Astrocyte of the cerebellum (primary cell): ENCODE data around the gene MDP1.

Source experiments
- DNase-seq: peaks from one replicate; pipeline ENCODE4 v3.0.0-alpha.2; 2011; ENCODE audit warnings: low read depth
- H3K4me3 ChIP-seq: 2 replicates; pipeline ENCODE4 v1.5.1; 2011; ENCODE audit warnings: mild to moderate bottlenecking, low read depth, low read length, moderate library complexity
- in situ Hi-C: cut with HindIII; loops from 2 replicates; pipeline ENCODE4 v1.10.0; 2017; ENCODE audit warnings: low sequenced_read_pairs
- TF ChIP-seq, protein P1 (sequence below): IDR thresholded peaks from 2 replicates; pipeline ENCODE4 v1.5.1; 2012; ENCODE audit warnings: low read length, low read depth, moderate library complexity, mild to moderate bottlenecking; ENCODE audit errors: missing control alignments

The MDP1 gene

DNA sequence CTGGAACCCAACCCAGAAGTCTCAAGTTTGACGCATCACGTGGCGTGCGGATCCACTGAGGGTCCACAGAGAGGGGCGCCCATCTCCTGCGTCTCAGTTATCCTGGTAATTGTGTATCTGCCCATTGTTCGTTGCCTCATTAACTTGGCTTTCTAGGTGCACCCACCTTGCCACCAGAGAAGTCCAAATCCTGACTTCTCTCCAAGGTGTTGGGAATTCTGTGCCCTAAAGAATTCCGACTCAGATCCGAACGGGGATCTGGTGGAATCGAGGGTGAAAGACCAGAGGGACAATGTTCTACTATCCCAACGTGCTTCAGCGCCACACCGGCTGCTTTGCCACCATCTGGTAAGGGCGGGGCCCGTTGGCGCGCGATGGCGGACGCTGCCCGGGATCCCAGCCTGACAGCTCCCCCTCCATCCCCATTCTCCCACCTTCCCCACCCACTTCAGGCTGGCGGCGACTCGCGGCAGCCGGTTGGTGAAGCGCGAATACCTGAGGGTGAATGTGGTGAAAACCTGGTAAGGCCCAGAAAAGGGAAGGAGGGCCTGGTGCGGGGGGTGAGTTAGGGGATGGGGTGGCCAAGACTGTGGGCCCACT lies 43.5 kb downstream of the MDP1 start:
- DNase-seq = no peak
- peak overlapping the region; percentile 51 for H3K4me3 ChIP-seq
- TF ChIP-seq, protein P1, sequence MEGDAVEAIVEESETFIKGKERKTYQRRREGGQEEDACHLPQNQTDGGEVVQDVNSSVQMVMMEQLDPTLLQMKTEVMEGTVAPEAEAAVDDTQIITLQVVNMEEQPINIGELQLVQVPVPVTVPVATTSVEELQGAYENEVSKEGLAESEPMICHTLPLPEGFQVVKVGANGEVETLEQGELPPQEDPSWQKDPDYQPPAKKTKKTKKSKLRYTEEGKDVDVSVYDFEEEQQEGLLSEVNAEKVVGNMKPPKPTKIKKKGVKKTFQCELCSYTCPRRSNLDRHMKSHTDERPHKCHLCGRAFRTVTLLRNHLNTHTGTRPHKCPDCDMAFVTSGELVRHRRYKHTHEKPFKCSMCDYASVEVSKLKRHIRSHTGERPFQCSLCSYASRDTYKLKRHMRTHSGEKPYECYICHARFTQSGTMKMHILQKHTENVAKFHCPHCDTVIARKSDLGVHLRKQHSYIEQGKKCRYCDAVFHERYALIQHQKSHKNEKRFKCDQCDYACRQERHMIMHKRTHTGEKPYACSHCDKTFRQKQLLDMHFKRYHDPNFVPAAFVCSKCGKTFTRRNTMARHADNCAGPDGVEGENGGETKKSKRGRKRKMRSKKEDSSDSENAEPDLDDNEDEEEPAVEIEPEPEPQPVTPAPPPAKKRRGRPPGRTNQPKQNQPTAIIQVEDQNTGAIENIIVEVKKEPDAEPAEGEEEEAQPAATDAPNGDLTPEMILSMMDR = no peak
- in situ Hi-C loops = no loop called here

DNA sequence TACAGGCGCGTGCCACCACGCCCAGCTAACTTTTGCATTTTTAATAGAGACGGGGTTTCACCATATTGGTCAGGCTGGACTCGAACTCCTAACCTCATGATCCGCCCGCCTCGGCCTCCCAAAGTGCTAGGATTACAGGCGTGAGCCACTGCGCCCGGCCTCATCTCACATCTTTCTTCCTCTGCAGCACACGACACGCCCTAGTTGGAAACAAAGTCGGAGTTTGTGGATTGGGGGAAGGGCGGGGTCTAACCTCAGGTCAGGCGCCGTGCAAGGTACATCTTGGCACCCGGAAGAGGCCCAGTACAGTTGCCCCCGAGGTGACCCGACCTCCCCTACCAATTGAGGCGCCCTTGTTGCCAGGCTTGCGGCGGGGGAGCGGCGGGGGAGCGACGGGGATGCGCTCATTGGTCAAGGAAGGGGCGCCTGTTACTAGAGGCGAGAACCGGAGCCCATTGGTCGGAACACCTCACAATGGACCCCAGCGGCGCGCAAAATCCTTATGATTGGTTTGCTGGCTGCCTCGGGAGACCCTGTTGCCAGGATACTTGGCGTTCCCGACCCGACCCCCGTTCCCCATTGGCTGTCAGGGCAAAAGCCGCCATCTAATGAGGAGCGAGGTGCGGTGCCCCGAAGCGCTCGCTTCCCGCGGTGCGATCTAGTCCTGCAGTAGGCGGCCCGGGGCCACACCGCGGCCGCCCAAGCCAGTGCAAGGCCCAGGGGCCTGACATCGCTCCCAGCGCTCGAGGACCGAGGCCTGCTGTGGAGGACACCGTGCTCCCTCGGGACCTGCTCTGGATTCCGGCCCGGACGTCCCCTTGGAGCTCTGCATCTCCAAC lies 44.2 kb downstream of the MDP1 start, which contains the start of gene REC8:
REC8 (plus strand) TSS at position 659 of the 839 bp plus-strand sequence. CDS start 473 bp downstream, outside the sequence.
- peak; percentile 89 for DNase-seq
- in situ Hi-C loops = no loop called here
- TF ChIP-seq, protein P1 = no peak
- H3K4me3 ChIP-seq = peak within 1 kb of the TSS; percentile 51

DNA sequence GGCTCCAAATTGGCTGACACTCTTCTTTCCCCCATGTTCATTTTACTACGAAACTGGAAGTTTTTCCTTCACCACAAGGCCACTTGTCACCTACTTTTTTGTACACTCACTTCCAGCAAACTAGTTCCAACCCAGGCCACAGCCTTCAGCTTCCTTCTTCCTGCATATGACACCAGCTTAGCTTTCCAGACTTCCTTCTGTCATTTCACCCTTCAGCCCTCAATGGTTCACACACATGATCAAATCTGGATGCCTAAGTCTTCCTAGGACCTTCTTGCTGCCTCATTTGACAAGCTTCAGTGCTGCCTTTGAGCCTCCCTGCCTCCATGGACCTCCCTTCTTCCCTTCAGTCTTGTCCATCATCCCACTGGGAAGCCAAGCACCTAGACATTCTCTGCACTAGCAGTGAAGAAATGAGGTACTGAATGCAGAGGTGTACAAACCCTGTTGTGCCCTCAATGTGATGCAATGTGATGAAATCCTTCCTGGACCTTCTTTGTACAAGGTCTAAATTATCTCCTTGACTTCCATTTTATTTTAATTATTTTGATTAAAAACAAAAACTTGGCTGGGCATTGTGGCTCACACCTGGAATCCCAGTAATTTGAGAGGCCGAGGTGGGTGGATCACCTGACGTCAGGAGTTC lies 48.3 kb downstream of the MDP1 start:
- H3K4me3 ChIP-seq = no peak overlapping the region
- TF ChIP-seq, protein P1 = no peak
- no peak for DNase-seq
- in situ Hi-C loops = no loop called here

DNA sequence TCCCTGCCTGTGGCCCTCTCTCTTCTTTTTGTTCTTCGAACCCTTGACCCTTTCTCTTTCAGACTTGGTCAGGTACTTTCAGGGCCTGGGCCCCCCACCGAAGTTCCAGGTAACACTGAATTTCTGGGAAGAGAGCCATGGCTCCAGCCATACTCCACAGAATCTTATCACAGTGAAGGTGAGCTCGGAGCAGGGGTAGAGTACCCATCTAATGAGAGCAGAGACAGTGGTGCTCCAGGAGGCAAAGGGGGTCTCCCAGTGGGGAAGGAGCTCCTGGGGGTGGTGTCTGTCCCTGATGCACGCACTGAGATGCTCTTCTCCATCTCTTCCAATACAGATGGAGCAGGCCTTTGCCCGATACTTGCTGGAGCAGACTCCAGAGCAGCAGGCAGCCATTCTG lies 50.1 kb downstream of the MDP1 start:
- TF ChIP-seq, protein P1 = no peak
- in situ Hi-C loops = no loop called here
- H3K4me3 ChIP-seq = no peak overlapping the region
- no peak for DNase-seq

DNA sequence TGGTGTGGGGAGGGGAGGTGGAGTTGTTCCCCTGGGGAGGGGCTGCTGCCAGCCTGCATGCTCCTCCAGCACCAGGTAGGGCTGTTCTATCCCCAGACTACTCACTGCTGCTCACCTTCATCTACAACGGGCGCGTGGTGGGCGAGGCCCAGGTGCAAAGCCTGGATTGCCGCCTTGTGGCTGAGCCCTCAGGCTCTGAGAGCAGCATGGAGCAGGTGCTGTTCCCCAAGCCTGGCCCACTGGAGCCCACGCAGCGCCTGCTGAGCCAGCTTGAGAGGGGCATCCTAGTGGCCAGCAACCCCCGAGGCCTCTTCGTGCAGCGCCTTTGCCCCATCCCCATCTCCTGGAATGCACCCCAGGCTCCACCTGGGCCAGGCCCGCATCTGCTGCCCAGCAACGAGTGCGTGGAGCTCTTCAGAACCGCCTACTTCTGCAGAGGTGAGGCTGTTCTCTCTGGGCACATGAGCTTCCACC lies 51.3 kb downstream of the MDP1 start:
- DNase-seq = no peak
- TF ChIP-seq, protein P1 = no peak
- H3K4me3 ChIP-seq = no peak overlapping the region
- in situ Hi-C loops = no loop called here
